GM20000 (cell line): ENCODE data around the gene CARD10.

Source experiments
- DNase-seq: peaks from one replicate; pipeline ENCODE4 v3.0.0; 2012; ENCODE audit warnings: low spot score
- CTCF ChIP-seq: IDR thresholded peaks from 2 replicates; pipeline ENCODE4 v1.5.1; 2012; ENCODE audit warnings: mild to moderate bottlenecking, control low read depth; ENCODE audit errors: extremely low read depth, missing control alignments

CARD10 gene

GRCh38 chr22:37480387-37481346 is 38.5 kb downstream of the CARD10 start:
- no peak for TF ChIP-seq CTCF
- no peak for DNase-seq

GRCh38 chr22:37479196-37479595 is 40.0 kb downstream of the CARD10 start:
- DNase-seq: no peak
- no peak for TF ChIP-seq CTCF

GRCh38 chr22:37476389-37477329 is 42.6 kb downstream of the CARD10 start:
- no peak for TF ChIP-seq CTCF

GRCh38 chr22:37474447-37475090 is 44.6 kb downstream of the CARD10 start:
- no peak for TF ChIP-seq CTCF
- DNase-seq: no peak

More at GRCh38 chr22:37476389-37477329, 42.6 kb downstream of the CARD10 start:
- no peak for DNase-seq

- no peak for DNase-seq
- TF ChIP-seq CTCF: no peak
Observed at GRCh38 chr22:37473437-37473946, 45.7 kb downstream of the CARD10 start.

GRCh38 chr22:37472418-37473006 is 46.7 kb downstream of the CARD10 start:
- TF ChIP-seq CTCF: peak; percentile 29
- no peak for DNase-seq
